Lung microvascular endothelial cell (primary cell): ENCODE data around the gene LATS2. TPM values are rescaled to one million over a fixed set of nuclear protein-coding genes. Genes with fewer than 3 reads are reported as not detected.

Source experiments
- DNase-seq, 2 donors: peaks; one replicate each; pipeline versions ENCODE4 v3.0.0 to v3.0.0-alpha.2; 2010; ENCODE audit warnings: low read depth in 2 of 2
- total RNA-seq: library from RNA; depleted of rRNA; stranded (reverse); fragments of >200 nt; gene quantifications from 2 replicates; pipeline ENCODE4 v1.2.1, GENCODE V29; 2014

LATS2 gene
- total RNA-seq, 1 donor from 2014 or later, result 25.0 TPM

DNA sequence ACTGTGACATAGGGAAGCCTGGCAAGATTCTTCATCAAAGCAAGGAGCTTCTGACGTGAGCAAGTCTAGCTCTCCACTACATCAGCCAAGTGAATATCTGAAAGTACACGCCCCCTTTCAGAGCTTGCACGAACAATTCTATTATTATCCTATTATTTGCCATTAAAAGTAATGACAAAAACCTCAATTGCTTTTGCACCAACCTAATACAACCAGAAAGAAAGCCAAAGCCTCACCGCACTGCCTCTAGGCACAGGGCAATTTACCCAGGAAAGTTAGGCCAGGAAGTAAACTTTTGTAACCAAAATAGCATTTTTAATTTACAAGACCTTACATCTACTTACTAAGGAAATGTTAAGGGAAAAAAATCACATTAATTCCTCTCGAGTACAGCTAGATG, 41.2 kb downstream of the LATS2 start:
- DNase-seq, result no peak

DNA sequence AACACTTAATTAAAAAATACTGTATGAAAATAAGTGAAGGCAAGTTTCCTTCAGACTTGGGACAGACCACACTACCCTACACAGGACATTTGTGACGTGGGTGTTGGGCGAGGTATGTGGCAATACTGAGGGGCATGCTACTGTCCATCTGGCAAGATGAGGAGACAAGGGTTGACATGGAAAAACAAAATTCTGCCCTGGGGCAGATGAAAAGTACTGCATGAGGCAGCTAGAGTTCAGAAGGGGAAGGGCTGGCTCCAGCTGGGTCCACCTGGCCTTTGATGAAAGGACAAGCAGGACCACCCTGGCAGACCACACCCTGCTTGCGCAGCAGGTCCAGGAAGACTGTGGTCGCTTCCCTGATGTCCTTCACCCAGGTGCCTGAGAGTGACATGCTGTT, 43.2 kb downstream of the LATS2 start:
- DNase-seq, result no peak

- no peak for DNase-seq
Observed at GRCh38 chr13:21016487-21016886, 44.9 kb downstream of the LATS2 start.

DNA sequence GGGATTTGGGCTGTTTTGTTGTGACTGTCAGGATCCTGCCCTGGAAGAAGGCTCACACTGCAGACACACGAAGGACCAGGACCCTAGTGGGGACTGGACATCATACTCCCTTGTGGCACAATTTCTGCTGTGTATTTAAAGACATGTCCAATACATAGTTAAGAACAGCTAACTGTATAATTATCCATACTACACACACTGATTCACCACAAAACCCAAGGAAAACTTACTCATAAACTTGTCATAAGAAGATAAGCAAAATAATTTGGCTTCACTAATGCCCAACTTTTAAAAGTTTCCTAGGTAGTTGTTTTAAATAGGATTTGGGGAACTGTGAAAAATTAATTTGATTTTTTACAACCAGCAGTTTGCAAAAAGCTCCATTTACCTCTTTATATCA, 46.1 kb downstream of the LATS2 start:
- DNase-seq, result no peak

DNA sequence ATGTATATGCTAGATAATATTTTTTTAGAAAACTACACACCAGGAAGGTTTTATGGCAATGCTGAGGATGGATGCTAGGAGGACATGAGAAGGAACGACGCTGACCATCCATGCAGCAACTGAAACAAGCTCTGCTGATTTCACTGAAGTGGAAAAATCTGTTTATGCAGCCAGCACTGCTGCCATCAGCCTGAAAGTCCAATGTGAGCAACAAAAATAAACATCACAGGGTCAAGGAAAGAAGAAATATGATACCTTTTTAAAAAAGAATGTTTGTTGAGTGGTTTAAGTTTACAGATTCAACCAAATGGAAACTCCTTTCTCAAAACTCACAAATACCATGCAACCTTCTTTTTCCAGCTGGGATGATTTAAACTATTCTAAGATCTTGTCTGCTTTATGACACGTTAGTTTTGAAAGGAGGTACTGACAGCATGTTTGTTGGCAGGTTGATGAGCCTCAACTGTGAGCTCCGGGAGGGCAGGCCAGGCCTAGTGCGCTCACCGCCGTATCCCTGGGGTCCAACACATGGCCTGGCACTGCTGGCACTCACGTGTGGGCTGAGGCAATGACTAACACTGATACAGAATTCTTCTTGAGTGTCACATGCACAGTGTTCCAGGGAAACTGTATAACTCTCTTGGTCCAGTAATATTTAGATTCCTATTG, 46.8 kb downstream of the LATS2 start:
- peak; percentile 55 to 65 for DNase-seq

DNA sequence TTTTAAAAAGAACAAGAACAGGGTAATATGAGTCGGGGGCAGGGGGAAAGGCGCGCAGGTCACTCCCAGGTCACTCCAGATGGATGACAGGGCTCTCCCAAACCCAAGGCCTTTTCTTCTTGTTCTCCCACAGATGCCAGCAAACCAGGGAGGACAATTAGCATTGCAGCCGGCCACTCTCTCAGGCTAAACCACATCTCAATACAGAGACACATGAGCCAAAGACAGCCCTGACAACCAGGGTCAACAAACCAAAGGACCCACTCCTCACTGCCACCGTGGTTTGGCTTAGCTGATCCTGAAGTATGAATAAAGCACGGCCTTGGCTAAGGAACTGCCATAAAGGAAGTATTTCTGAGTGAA, 47.3 kb downstream of the LATS2 start:
- no peak for DNase-seq

DNA sequence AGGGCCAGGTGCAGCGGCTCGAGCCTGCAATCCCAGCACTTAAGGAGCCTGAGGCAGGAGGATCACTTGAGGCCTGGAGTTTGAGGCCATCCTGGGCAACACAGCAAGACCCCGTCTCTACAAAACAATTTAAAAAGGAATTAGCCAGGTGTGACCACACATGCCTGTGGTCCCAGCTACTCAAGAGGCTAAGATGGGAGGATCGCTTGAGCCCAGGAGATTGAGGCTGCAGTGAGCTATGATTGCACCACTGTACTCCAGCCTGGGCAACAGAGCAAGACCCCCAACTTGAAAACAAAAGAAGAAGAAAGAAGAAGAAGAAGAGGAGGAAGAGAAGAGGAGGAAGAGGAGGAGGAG, 47.7 kb downstream of the LATS2 start:
- no peak for DNase-seq

- peak; percentile 44 to 68 for DNase-seq
Observed at GRCh38 chr13:21012841-21013681, 48.3 kb downstream of the LATS2 start.

GRCh38 chr13:21012211-21012610, 49.2 kb downstream of the LATS2 start:
- no peak for DNase-seq

DNA sequence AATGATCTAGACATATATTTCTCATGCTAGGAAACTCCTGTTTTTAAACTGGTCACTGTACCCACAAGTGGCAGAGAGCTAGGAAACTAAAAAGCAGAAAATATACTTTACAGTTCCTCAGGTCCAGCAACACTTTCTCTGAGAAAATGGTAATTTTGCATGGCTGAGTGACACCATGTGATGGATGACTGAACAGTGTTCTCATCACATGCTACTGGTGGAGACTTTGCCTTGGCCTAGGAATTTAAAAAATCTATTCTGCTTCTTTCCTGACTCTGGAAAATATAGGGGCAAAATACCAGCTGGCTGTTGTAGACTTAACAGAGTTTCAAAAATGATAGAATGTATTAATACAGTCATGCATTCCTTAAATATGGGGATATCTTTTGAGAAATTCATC, 50.0 kb downstream of the LATS2 start:
- DNase-seq, result no peak

DNA sequence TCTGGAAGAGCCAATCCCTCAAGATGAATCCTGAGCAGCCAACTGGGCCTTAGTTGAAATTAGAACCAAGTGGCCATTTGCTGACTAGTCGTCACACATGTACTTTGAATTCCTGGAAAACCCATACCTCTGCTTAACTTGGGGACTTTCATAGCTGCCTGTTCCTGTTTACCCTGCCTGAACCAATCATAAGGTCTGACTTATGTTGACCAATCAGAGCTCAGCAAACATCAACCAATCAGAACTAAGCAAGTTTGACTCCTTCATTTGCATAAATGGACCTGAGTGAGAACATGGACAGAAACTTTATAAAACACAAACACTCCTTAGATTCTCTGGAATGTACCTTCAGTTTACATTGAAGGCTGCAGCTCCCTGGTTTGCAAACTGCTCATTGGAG, 50.8 kb downstream of the LATS2 start:
- DNase-seq, result no peak

DNA sequence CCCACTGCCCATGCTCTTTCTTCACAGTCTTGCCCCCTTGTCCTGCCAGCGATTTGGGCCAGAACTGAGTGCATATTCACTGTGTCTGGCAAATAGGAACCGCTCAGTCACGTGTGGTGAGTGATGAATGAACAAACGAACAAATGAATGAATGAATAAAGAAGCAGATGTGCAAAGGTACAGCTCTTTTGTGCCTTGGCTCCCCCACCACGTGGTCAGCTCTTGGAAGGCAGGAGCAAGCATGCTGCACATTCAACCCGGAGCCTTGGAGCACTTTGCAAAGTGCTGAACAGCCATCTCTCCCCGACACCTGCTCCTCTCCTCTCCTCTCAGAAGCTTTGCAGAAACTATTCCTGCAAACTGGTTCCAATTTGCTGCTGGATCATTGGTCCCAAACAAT, 52.4 kb downstream of the LATS2 start:
- no peak for DNase-seq

DNA sequence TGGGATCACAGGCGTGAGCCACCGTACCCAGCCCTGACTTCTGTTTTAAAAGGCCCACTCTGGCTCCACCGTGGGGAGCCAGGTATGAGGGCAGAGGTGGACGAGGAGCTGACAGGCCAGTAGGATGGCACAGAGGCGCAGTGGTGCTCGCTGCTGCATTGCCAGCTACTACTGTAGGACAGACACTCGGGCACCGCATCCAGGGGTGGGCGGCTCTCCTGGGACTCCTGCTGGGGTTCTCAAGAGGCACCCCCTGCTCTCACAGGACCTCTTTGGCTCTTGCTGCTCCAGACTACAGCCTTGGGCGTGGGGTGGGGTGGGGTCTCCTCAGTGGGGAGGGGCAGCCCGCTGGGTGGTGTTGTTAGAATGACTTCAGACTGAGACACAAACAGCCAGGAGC, 53.4 kb downstream of the LATS2 start:
- DNase-seq, result no peak

DNA sequence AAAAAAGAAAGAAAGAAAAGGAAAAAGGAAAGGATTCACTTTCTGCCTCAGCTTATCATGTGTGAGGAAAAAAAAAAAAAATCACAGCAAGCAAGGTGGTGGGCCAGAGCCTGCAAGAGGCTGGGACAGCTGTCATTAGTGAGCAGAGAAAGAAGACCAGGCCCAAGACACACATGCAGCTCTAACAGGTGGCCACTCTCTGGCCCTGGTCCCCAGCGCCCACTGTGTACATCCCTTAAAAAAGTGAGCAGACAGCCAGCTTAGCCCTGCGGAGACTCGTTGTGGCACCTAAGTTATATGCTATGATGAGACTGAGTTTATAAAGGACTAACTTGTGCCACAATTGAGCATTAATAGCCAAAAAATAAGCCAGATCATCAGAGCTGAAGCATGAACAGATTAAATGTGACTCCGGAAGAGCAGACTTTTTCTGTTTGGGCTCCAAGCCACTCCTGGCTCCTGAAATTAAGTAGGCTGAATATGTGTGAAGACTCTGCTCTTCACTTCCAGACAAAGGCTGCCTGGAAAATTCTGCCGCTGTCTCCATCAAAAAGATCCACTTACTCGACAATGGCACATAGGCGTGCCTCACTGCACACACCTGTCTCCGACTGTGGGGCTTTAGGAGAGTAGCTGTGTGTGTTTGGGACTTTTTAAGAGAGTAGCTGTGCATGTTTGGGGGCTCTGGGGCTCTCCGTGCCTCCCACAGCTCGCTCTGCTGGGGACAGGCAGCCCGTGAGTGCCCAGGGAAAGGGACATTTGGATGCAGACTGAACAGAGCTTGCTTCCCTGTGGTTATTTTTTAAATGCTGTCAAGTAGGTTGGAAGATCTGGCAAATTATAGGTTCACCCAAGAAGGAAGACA, 55.0 kb downstream of the LATS2 start:
- no peak for DNase-seq

- no peak for DNase-seq
Observed at GRCh38 chr13:21005193-21005592, 56.2 kb downstream of the LATS2 start.

GRCh38 chr13:21001471-21001870, 59.9 kb downstream of the LATS2 start:
- no peak for DNase-seq

GRCh38 chr13:21000647-21001046, 60.7 kb downstream of the LATS2 start:
- DNase-seq, result no peak

GRCh38 chr13:20998649-20999415, 62.6 kb downstream of the LATS2 start:
- no peak for DNase-seq

DNA sequence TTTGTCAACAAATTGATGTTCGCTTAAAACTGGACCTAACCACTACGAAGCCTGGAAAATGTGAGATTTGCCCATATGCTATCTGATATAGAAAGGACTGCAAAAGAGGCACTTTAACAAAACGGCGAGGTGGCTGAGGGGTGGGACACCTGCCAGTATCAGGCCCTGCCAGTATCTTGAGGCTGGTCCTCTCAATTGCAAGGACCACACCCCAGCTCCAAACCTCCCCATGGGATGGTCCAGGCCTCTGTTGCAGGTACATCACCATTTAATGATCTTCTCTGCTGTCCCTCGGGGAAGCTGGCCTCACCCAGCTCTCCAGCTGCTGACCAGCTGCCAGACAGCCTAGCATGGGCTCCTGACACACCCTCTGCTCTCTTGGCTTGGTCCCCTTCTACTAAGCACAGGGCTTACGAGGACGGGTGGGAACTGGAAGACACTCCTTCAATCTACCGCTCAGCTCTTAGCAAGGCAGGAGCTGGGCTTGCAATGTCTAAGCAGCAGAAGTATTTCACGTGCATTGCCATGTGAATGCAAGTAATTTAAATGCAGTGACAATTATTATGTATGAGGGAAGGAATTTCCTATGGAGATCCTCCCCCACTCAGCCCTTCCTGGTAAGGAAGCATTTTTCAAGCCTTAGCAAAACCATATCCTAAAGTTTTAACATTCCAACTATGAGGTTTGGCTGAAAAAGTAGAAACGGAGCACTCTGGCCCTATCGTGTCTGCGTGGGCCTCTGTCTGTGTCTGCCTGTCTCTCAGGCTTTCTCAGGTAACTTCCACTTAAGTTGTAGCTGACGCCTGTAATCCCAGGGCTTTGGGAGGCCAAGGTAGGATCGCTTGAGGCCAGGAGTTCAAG, 63.9 kb downstream of the LATS2 start:
- DNase-seq, result peak in 1 of 2 donors; percentile 80

DNA sequence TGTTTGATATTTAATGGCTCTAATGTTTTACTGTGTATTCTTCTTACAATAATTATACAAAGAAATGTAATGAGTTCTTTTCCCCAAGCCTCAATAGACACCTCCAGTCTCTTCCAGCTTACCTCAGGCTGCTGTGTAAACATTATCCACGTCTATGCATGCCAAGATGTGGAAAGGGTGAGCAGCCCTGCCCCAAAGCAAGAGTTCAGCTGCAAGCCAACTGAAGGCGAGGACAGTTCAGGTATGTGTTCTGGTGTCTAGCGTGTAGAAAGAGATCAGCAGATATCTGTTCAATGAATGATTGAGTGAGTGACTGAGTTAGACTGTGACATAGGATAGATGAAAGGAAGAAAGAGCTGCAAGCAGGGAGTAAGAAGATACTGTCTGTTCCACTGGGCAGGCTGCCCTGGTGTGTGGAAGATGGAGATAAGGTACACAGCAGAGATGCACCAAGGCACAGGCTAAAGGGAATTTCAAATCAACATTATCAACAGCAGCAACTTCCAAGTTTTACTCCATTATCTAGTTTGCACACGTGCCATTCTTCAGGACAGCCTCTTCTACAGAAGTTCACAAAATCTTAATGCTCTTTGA, 66.0 kb downstream of the LATS2 start:
- no peak for DNase-seq
